Caco-2 (cell line): Measurements from ENCODE around the gene KRTAP5-3. TPM values are rescaled to one million over a fixed set of nuclear protein-coding genes. Genes with fewer than 3 reads are reported as not detected.
A peak's percentile ranks its signal among the peaks of the same experiment; 100 is the strongest.

ENCODE experiments used
- BruUV-seq: library from RNA; stranded (reverse); fragments of 400-500 nt; replicated peaks from 2 replicates; lab custom pipeline; 2021; lab: Mats Ljungman, UMichigan
- CTCF ChIA-PET: fragments of 300-600 bp; sonication (Branson Sonifier 250); formaldehyde crosslinking; loops from one replicate; lab custom pipeline; 2022; ENCODE audit warnings: antibody characterized with exemption; lab: Charles Lee
- POLR2A ChIA-PET: fragments of 300-600 bp; sonication (Branson Sonifier 250); formaldehyde crosslinking; loops from one replicate; lab custom pipeline; 2022; ENCODE audit warnings: antibody characterized with exemption; lab: Charles Lee
- DNase-seq, 2 experiments: peaks; one replicate each; pipeline versions ENCODE4 v3.0.0 to v3.0.0-alpha.2; 2020 to 2022
- H3K27me3 ChIP-seq: replicated peaks from 2 replicates; pipeline ENCODE4 v1.6.0; 2011; ENCODE audit warnings: low read length; ENCODE audit not compliant: control insufficient read depth, insufficient read depth
- H3K36me3 ChIP-seq: 2 replicates; pipeline ENCODE4 v1.5.1; 2011; ENCODE audit warnings: low read length; ENCODE audit not compliant: control insufficient read depth, insufficient read depth
- H3K4me1 ChIP-seq: fragments of 250-450 bp; sonication (Bioruptor Pico); 2 replicates; pipeline ENCODE4 v1.5.1; 2020; ENCODE audit warnings: mild to moderate bottlenecking
- H3K4me3 ChIP-seq: 2 replicates; pipeline ENCODE4 v1.5.1; 2011; ENCODE audit warnings: low read depth, mild to moderate bottlenecking, control low read depth, low read length
- H3K9me3 ChIP-seq: fragments of 250-450 bp; sonication (Bioruptor Pico); 2 replicates; pipeline ENCODE4 v1.5.1; 2020; ENCODE audit warnings: mild to moderate bottlenecking, moderate library complexity
- H3K27ac Mint-ChIP-seq: one replicate; pipeline ENCODE4 v1.8.0; 2022; ENCODE audit warnings: mixed read lengths; ENCODE audit not compliant: unreplicated experiment
- H3K27me3 Mint-ChIP-seq: one replicate; pipeline ENCODE4 v1.8.0; 2022; ENCODE audit warnings: mixed read lengths; ENCODE audit not compliant: insufficient read depth, unreplicated experiment
- H3K36me3 Mint-ChIP-seq: one replicate; pipeline ENCODE4 v1.8.0; 2022; ENCODE audit warnings: mild to moderate bottlenecking, mixed read lengths; ENCODE audit not compliant: insufficient read depth, unreplicated experiment
- H3K4me1 Mint-ChIP-seq: one replicate; pipeline ENCODE4 v1.8.0; 2022; ENCODE audit warnings: low read depth, mixed read lengths; ENCODE audit not compliant: unreplicated experiment
- H3K4me3 Mint-ChIP-seq: one replicate; pipeline ENCODE4 v1.8.0; 2022; ENCODE audit warnings: mild to moderate bottlenecking, moderate library complexity, mixed read lengths; ENCODE audit not compliant: unreplicated experiment
- H3K9me3 Mint-ChIP-seq: one replicate; pipeline ENCODE4 v1.8.0; 2022; ENCODE audit warnings: mixed read lengths; ENCODE audit not compliant: unreplicated experiment
- intact Hi-C: fragments of 100-400 bp; cut with micrococcal nuclease; formaldehyde crosslinking; loops from one replicate; pipeline ENCODE4 v1.10.0; 2022; ENCODE audit not compliant: unreplicated experiment
- total RNA-seq: library from RNA; stranded (reverse); gene quantifications from 2 replicates; pipeline ENCODE4 v1.2.3, GENCODE V29; 2022
- TF ChIP-seq, protein P1 (sequence below), 2 experiments: fragments of 200-600 bp in 1 of 2; IDR thresholded peaks; 1 replicate in 1 of 2; 2 replicates in 1 of 2; pipeline versions ENCODE4 v1.5.1 to v1.8.0; 2011 to 2022; ENCODE audit warnings: antibody characterized with exemption in 1 of 2, control low read depth in 1 of 2, inconsistent platforms in 1 of 2, low read depth in 1 of 2, low read length in 1 of 2, mild to moderate bottlenecking in 1 of 2, moderate library complexity in 1 of 2; ENCODE audit not compliant: insufficient read depth in 1 of 2, severe bottlenecking in 1 of 2, unreplicated experiment in 1 of 2

KRTAP5-3 gene
- total RNA-seq, 1 experiment from 2014 or later: not detected

DNA sequence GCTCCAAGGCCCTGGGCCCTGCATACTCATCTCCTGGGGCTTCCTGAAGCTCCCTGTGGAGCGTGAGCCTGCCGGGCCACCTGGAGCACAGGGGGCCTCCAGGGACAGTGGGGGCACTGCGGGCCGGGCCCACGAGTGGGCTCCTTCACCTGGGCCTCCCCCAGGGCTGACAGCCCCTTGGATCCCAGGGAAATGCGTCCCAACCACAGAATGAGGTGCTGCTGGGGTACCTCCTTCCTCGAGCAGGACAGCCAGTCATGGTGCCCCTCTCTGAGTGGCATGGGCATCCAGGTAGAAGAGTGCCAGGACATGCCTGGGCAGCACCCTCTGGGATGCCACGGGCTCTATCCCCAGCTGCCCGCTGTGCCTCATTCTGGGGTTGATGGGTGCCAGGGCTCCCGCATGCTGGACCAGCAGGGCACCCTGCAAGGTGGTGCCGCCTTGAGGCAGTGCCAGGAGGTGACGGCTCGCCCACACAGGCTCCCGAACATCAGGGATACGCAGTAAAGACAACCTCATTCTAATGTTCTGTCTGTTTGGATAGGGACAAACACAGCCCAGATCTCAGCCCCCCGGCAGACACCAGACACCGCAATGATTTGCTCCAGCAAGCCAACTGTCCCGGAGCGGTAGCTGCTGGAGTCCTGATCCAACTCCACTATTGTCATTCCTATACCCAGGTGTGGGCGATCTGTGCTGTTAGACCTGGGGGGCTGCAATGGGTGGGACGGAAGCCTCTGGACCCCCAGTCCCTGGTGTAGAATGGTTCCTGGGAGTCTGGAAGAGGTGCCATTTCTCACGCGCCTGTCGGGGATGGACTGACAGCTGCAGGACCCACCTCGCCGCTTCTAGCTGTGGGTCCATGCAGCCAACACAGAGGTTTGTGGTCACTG, 47.2 kb upstream of the KRTAP5-3 start:
- Histone ChIP-seq H3K9me3 (no peaks in the 10 kb centered on the region), H3K36me3 (no peaks in the 10 kb centered on the region), H3K4me1 (peaks cover 47% of the 10 kb centered on the region), H3K4me3 (no peak overlapping the region), H3K27me3 (no peaks in the 10 kb centered on the region)
- no TSS peak for BruUV-seq
- H3K27ac Mint-ChIP-seq: peak overlapping the region; percentile 55
- H3K4me1 Mint-ChIP-seq: peaks cover 37% of the 10 kb centered on the region
- intact Hi-C loops: no loop called here
- peak in 1 of 2 experiments; percentile 34 for DNase-seq
- no peak overlapping the region for H3K4me3 Mint-ChIP-seq
- ChIA-PET CTCF (interaction anchor here (0.6 to 5.5 kb wide), 6 partner anchors 9 to 496 kb away, joined by 3 to 188 read pairs (median 30); partner anchors contain the start of gene SYT8), POLR2A (no interaction called here)
- no peaks in the 10 kb centered on the region for H3K27me3 Mint-ChIP-seq
- TF ChIP-seq, protein P1, sequence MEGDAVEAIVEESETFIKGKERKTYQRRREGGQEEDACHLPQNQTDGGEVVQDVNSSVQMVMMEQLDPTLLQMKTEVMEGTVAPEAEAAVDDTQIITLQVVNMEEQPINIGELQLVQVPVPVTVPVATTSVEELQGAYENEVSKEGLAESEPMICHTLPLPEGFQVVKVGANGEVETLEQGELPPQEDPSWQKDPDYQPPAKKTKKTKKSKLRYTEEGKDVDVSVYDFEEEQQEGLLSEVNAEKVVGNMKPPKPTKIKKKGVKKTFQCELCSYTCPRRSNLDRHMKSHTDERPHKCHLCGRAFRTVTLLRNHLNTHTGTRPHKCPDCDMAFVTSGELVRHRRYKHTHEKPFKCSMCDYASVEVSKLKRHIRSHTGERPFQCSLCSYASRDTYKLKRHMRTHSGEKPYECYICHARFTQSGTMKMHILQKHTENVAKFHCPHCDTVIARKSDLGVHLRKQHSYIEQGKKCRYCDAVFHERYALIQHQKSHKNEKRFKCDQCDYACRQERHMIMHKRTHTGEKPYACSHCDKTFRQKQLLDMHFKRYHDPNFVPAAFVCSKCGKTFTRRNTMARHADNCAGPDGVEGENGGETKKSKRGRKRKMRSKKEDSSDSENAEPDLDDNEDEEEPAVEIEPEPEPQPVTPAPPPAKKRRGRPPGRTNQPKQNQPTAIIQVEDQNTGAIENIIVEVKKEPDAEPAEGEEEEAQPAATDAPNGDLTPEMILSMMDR (IDR thresholded peaks at IDR 0.05; ENCODE audit: insufficient read depth in 1 of 2, low read depth in 1 of 2, low read length in 1 of 2, severe bottlenecking in 1 of 2, unreplicated experiment in 1 of 2): no peak
- H3K9me3 Mint-ChIP-seq: no peaks in the 10 kb centered on the region
- no peaks in the 10 kb centered on the region for H3K36me3 Mint-ChIP-seq

DNA sequence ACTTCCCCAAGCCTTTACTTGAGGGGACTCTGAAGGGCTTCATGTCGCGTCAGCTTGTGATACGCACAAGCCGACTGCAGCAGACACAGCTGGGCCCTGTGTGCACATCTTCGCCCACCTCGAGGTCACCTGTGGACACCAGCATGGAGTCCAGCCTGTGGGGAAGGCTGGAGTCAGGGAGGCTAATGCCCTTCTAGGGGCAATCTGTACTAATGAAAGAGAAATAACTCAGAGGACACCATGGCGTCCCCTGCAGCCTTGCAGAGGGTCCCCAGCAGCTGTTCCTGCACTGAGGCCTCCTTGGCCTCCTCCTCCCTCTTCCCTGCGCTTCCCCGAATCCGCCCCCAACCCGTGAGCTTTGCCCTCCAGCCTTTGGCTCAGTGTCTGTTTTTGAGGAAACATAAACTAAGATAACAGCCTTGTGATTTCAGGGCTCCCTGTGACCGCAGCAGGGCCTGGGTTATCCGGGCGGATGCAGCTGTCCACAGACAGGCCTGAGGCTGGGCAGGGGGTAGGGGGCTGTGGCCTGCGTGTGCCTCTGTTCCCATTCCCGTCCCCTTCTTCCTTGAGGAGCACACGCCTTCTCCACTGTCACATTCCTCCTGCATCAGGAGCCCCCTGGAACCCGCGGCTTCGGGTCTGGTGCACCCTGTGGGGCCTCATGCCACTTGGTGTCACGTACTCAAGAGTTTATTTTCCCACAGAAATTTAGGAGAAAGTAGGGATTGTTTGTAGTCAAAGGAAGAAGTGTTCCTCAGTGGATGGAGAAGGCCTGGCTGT, 46.3 kb upstream of the KRTAP5-3 start:
- ChIA-PET POLR2A (no interaction called here), CTCF (interaction anchor here (0.6 to 5.5 kb wide), 12 partner anchors 8 to 497 kb away, joined by 3 to 188 read pairs (median 10); partner anchors contain the start of gene SYT8)
- intact Hi-C loops: no loop called here
- Mint-ChIP-seq H3K4me1 (peaks cover 29% of the 10 kb centered on the region), H3K27ac (peak overlapping the region; percentile 55), H3K4me3 (no peak overlapping the region), H3K36me3 (no peaks in the 10 kb centered on the region), H3K27me3 (no peaks in the 10 kb centered on the region), H3K9me3 (no peaks in the 10 kb centered on the region)
- H3K4me1 ChIP-seq: peaks cover 38% of the 10 kb centered on the region
- BruUV-seq: no TSS peak
- TF ChIP-seq, protein P1 (IDR thresholded peaks at IDR 0.05; ENCODE audit: insufficient read depth in 1 of 2, low read depth in 1 of 2, low read length in 1 of 2, severe bottlenecking in 1 of 2, unreplicated experiment in 1 of 2): no peak
- H3K9me3 ChIP-seq: no peaks in the 10 kb centered on the region
- DNase-seq: peak; percentile 35 to 46
- H3K36me3 ChIP-seq: no peaks in the 10 kb centered on the region
- no peaks in the 10 kb centered on the region for H3K27me3 ChIP-seq
- no peak overlapping the region for H3K4me3 ChIP-seq
